Measurements from ENCODE around the gene MTRR.
"Not testable (repeated sequence)": the region's sequence is repeated elsewhere in the genome, so short reads cannot be mapped to it uniquely, and the experiment has no call there.

The MTRR gene

GRCh38 chr5:7897014-7897600 is 28.2 kb downstream of the MTRR start:
- no peak for DNase-seq (ENCODE audit: low read depth in 2 of 2)

- DNase-seq (ENCODE audit: low read depth in 2 of 2) = no peak
Measured at GRCh38 chr5:7902201-7902600, 33.3 kb downstream of the MTRR start.

- DNase-seq (ENCODE audit: low read depth in 2 of 2) = no peak
Measured at GRCh38 chr5:7902666-7903625, 34.0 kb downstream of the MTRR start.

GRCh38 chr5:7904170-7904569 is 35.2 kb downstream of the MTRR start:
- DNase-seq (ENCODE audit: low read depth in 2 of 2) = no peak

- DNase-seq (ENCODE audit: low read depth in 2 of 2) = no peak
Measured at GRCh38 chr5:7907612-7908011, 38.7 kb downstream of the MTRR start.

GRCh38 chr5:7908317-7908716 is 39.4 kb downstream of the MTRR start:
- DNase-seq (ENCODE audit: low read depth in 2 of 2) = no peak

- no peak for DNase-seq (ENCODE audit: low read depth in 2 of 2)
Measured at GRCh38 chr5:7910738-7911428, 41.9 kb downstream of the MTRR start.

- not testable (repeated sequence) for DNase-seq (ENCODE audit: low read depth in 2 of 2)
Measured at GRCh38 chr5:7911429-7911771, 42.5 kb downstream of the MTRR start.

- DNase-seq (ENCODE audit: low read depth in 2 of 2) = no peak
Measured at GRCh38 chr5:7916171-7916804, 47.3 kb downstream of the MTRR start.

- DNase-seq (ENCODE audit: low read depth in 2 of 2) = no peak
Measured at GRCh38 chr5:7917130-7918123, 48.5 kb downstream of the MTRR start.

GRCh38 chr5:7925961-7926695 is 57.2 kb downstream of the MTRR start:
- no peak for DNase-seq (ENCODE audit: low read depth in 2 of 2)

GRCh38 chr5:7926720-7927119 is 57.8 kb downstream of the MTRR start:
- DNase-seq (ENCODE audit: low read depth in 2 of 2) = no peak

- DNase-seq (ENCODE audit: low read depth in 2 of 2) = no peak
Measured at GRCh38 chr5:7927466-7928375, 58.8 kb downstream of the MTRR start.

- DNase-seq (ENCODE audit: low read depth in 2 of 2) = no peak
Measured at GRCh38 chr5:7930011-7930410, 61.1 kb downstream of the MTRR start.

- DNase-seq (ENCODE audit: low read depth in 2 of 2) = no peak
Measured at GRCh38 chr5:7941692-7942091, 72.7 kb downstream of the MTRR start.

GRCh38 chr5:7947301-7947700 is 78.4 kb downstream of the MTRR start:
- no peak for DNase-seq (ENCODE audit: low read depth in 2 of 2)
